GM18508 (cell line): ENCODE measurements around the gene IGF2BP1.
"Not testable (repeated sequence)": the region's sequence is repeated elsewhere in the genome, so short reads cannot be mapped to it uniquely, and the experiment has no call there.

Experiments
- ATAC-seq: cut with Tn5 transposase; IDR thresholded peaks from one replicate; pipeline ENCODE4 v1.9.1; 2021; ENCODE audit warnings: moderate number of reproducible peaks; ENCODE audit not compliant: insufficient read depth, unreplicated experiment

IGF2BP1 gene

GRCh38 chr17:49016775-49017463 is 19.7 kb downstream of the IGF2BP1 start:
- ATAC-seq = no peak

- no peak for ATAC-seq
These were observed 21.0 kb downstream of the IGF2BP1 start for GRCh38 chr17:49018116-49018612.

GRCh38 chr17:49018748-49019147 is 21.6 kb downstream of the IGF2BP1 start:
- ATAC-seq = no peak

DNA sequence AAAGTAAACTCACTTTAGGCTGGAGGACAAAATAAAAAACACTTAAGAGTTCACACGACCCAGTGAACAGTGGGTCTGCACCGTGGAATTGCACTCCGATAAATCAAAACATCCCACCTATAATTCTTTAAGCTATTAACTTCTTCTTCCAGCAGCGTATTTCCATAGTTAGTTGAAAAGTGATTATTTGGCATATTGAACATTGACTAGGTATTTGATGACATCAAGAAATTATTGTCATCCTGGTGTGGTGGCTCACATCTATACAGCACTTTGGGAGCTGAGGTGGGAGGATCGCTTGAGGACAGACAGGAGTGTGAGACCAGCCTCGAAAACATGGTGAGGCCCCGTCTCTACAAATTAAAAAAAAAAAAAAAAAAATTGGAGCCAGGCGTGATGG is 23.4 kb downstream of the IGF2BP1 start:
- no peak for ATAC-seq

GRCh38 chr17:49021095-49021767 is 24.0 kb downstream of the IGF2BP1 start:
- ATAC-seq = no peak

DNA sequence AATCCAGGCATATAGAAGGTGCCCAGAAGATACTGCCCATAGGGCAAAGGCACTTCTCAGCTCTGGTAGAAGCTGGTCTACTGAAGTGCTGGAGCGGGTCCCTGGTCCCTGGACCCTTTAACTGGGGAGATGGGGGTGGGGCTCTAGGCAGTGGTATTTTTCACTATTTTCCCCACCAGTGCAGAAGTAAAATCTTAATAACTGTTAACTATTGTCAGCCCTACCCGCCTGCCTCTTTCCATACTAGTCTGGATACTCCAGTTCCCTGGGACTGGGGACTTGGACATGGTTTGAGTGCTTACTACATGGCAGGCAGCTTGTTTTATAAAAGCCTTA is 24.6 kb downstream of the IGF2BP1 start:
- no peak for ATAC-seq

GRCh38 chr17:49022391-49022941 is 25.3 kb downstream of the IGF2BP1 start:
- ATAC-seq = no peak

DNA sequence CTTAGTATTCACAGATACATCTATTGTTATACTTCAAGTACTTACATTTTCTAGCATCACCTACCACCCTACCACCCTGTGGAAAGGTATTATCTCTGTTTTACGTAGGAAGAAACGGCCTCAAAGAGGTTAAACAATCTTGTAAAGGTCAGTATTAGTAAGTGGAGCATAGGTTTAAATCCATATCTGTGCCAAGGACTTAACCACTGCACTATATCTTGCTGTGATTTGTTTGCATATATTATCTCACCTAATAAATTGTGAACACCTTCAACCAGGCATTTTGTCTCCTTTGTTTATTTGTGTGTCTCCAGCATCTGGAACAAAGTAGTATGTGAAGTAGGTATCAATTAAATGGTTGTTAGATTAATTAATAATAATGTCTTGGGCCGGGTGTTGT is 27.3 kb downstream of the IGF2BP1 start:
- ATAC-seq = no peak

DNA sequence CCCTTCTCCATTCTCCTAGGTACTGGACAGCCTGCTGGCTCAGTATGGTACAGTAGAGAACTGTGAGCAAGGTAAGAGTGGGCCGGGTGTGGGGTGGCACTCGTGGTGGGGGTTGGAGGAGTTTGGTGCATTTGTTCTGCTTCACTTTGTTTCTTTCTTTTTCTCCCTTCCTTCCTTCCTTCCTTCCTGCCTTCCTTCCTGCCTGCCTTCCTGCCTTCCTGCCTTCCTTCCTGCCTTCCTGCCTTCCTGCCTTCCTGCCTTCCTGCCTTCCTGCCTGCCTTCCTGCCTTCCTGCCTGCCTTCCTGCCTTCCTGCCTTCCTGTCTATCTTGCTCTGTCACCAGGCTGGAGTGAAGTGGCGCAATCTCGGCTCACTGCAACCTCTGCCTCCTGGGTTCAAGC is 29.3 kb downstream of the IGF2BP1 start:
- not testable (repeated sequence) for ATAC-seq

GRCh38 chr17:49028271-49028670 is 31.1 kb downstream of the IGF2BP1 start:
- ATAC-seq = no peak

DNA sequence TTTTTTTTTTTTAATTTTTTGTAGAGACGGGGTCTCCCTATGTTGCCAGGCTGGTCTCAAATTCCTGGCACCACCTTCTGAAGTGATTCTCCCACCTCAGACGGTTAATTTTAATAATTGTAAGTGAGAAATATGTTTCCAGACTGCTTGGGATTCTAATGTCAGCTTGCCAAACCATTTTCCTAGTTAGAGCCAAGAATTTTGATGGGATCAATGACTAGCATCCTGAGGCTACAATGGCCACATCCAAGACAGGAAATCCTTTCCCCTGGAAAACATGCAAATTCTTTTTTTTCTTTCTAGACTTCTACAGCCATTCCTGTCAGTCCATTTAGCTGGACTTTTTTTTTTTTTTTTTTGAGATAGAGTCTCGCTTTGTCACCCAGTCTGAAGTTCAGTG is 32.6 kb downstream of the IGF2BP1 start:
- ATAC-seq = no peak

GRCh38 chr17:49031965-49032928 is 35.1 kb downstream of the IGF2BP1 start:
- ATAC-seq = no peak

DNA sequence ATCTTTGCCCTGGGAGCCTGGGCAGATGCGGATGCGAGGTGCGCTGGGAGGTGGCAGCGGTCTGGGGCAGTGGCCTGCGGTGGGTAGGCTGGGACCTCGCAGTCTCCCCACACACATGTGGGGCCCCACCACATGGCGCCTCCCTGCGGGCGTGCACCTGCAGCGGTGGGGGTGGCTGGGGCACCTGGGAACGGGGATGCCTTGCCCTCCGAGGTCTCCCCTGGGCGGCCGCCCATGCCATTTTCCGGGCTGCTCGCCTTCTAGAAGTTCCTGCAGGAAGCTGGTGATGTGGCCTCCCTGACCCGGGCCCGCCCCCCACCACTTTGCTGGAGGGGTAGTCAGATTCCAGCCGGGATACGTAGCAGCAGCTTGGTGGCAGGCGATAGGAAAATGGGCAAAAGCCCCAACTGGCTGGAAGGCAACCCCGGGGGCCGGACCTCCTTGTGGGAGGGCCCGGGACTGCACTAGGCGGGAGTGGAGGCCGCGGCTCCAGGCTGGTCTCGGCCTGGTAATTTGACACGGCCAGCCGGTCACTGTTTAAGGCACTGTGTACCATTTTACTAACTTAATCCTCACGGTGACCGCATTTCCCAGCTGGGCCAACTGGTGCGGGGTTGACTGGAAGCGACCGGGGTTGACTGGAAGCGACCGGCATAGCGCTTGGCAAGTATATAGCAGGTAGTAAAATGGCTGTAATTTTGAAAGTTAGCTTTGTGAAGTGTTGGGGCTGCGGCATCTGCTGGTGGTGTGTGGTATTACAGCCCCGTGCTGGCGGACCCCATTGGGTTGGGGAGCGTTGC is 38.5 kb downstream of the IGF2BP1 start:
- no peak for ATAC-seq

DNA sequence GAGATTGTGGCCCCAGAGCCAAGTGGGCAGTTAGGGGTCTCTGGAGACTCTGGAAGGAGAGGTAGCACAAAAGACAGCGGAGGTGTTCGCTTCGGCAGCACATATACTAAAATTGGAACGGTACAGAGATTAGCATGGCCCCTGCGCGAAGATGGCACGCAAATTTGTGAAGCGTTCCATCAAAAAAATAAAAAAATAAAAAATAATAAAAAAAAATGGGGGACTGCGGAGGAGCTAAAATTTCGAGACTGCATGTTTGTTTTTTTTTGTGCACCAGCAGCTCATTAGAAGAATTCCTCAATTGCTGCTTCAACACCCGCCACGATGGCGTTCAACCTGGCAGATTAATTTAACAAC is 39.1 kb downstream of the IGF2BP1 start:
- ATAC-seq = no peak

GRCh38 chr17:49038138-49038537 is 41.0 kb downstream of the IGF2BP1 start:
- no peak for ATAC-seq

- ATAC-seq = no peak
These were observed 41.4 kb downstream of the IGF2BP1 start for GRCh38 chr17:49038544-49038943.

DNA sequence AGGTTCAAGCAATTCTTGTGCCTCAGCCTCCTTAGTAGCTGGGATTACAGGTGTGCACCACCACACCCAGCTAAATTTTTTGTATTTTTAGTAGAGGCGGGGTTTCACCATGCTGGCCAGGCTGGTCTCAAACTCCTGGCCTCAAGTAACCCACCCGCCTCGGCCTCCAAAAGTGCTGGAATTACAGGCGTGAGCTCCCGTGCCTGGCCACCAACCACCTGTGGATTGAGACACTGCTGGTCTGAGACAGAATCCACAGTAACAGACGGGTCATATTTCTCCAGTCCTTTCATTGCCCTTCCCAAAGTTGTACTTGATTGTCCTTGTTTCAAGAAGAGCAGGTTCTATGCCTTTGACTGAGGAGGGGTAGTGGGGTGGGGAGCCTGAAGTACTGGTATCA is 42.3 kb downstream of the IGF2BP1 start:
- ATAC-seq = not testable (repeated sequence)

DNA sequence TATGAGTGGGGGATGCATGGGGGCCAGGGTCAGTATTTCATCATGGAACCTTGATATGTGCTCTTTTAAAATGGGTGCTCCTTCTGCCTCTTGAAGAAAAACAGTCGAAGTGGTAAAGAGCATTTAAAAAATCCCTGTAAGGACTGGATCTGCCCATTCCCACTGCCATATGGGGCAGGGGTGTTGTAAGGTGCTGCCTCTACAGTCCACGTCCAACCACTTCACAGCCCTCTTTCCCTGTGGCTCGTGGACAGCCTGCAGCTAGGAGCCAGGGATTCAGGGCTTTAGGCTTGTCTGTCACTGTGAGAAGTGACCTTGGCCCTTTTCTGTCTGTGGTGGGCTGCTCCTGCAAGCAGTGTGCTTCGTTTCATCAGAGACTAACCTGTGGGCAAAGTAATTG is 44.3 kb downstream of the IGF2BP1 start:
- ATAC-seq = no peak

DNA sequence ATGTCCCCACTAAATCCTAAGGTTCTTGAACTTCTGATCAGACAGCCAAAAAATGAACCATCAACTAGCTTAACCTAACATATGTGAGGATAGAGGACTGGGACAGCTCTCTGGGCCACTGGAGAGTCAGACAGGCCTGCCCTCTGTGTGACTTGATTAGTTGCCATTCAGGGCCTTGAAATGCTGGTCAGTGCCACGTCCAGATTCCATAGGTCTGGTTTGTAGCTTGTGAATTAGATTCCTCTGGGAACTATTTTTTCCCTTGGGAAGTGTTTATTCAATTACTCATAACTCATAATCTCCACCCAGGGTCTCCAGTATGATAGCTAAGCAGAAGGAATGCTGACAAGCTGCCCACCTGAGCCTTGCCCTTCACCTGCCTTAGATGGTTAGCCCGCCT is 48.2 kb downstream of the IGF2BP1 start:
- ATAC-seq = no peak

- ATAC-seq = no peak
These were observed 49.7 kb downstream of the IGF2BP1 start for GRCh38 chr17:49046912-49047311.
